HFFc6 (cell line): Measurements from ENCODE around the gene CDADC1. TPM values are rescaled to one million over a fixed set of nuclear protein-coding genes. Genes with fewer than 3 reads are reported as not detected.
A peak's percentile ranks its signal among the peaks of the same experiment; 100 is the strongest.

Experiments
- DNase-seq: peaks from one replicate; pipeline ENCODE4 v3.0.0-alpha.2; 2018
- H3K27ac Mint-ChIP-seq: 2 replicates; pipeline ENCODE4 v1.8.0; 2020; ENCODE audit warnings: mild to moderate bottlenecking, mixed read lengths
- H3K27me3 Mint-ChIP-seq: 2 replicates; pipeline ENCODE4 v1.8.0; 2021; ENCODE audit warnings: mild to moderate bottlenecking, moderate library complexity, mixed read lengths; ENCODE audit not compliant: insufficient read depth
- H3K36me3 Mint-ChIP-seq: 2 replicates; pipeline ENCODE4 v1.8.0; 2021; ENCODE audit warnings: low read depth, mixed read lengths
- H3K4me1 Mint-ChIP-seq: 2 replicates; pipeline ENCODE4 v1.8.0; 2020; ENCODE audit warnings: low read depth, mixed read lengths
- H3K4me3 Mint-ChIP-seq: 2 replicates; pipeline ENCODE4 v1.8.0; 2020; ENCODE audit warnings: mild to moderate bottlenecking, moderate library complexity, mixed read lengths
- H3K9me3 Mint-ChIP-seq: 2 replicates; pipeline ENCODE4 v1.8.0; 2020; ENCODE audit warnings: mild to moderate bottlenecking, mixed read lengths
- total RNA-seq, 6 experiments: library from RNA; stranded (reverse); fragmentation: NEBNext Ultra II Directional; extraction: Animal tissue kit (Norgen Biotek cat#: 25700); gene quantifications; 2 replicates in 1 of 6; 3 replicates in 5 of 6; pipeline ENCODE4 v1.2.3, GENCODE V29; 2021
- TF ChIP-seq, protein P1 (sequence below): fragments of 200-600 bp; sonication (generic); IDR thresholded peaks from 2 replicates; pipeline ENCODE4 v1.5.0; 2021; ENCODE audit warnings: antibody characterized with exemption, mild to moderate bottlenecking

The CDADC1 gene
- total RNA-seq, 6 experiments from 2014 or later = 5.3 to 8.7 (median 6.8) TPM

DNA sequence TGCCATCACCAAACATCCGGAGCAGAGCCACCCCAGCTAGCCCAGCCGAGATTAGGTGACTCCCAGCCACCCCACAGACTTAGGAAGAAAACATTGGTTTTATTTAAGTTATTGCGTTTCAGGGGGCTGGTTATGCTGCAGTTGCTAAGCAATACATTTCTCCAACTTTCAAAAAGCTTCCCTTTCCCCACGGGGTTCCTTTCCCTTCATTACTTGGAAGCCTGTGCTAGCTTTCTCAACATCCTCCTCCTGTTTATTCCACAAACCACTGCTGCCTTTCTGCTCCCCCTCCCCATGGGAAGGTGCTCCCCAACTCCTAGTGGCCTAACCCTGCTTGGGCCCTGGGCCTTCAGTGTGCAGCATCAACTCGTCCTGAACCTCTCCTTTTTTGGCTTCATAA, 52.6 kb downstream of the CDADC1 start:
- no peak overlapping the region for H3K27ac Mint-ChIP-seq
- TF ChIP-seq, protein P1, sequence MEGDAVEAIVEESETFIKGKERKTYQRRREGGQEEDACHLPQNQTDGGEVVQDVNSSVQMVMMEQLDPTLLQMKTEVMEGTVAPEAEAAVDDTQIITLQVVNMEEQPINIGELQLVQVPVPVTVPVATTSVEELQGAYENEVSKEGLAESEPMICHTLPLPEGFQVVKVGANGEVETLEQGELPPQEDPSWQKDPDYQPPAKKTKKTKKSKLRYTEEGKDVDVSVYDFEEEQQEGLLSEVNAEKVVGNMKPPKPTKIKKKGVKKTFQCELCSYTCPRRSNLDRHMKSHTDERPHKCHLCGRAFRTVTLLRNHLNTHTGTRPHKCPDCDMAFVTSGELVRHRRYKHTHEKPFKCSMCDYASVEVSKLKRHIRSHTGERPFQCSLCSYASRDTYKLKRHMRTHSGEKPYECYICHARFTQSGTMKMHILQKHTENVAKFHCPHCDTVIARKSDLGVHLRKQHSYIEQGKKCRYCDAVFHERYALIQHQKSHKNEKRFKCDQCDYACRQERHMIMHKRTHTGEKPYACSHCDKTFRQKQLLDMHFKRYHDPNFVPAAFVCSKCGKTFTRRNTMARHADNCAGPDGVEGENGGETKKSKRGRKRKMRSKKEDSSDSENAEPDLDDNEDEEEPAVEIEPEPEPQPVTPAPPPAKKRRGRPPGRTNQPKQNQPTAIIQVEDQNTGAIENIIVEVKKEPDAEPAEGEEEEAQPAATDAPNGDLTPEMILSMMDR = no peak
- DNase-seq = no peak
- no peaks in the 10 kb centered on the region for H3K36me3 Mint-ChIP-seq
- H3K27me3 Mint-ChIP-seq = peaks cover 2% of the 10 kb centered on the region
- H3K9me3 Mint-ChIP-seq = no peaks in the 10 kb centered on the region
- no peak overlapping the region for H3K4me3 Mint-ChIP-seq
- H3K4me1 Mint-ChIP-seq = peaks cover 34% of the 10 kb centered on the region

DNA sequence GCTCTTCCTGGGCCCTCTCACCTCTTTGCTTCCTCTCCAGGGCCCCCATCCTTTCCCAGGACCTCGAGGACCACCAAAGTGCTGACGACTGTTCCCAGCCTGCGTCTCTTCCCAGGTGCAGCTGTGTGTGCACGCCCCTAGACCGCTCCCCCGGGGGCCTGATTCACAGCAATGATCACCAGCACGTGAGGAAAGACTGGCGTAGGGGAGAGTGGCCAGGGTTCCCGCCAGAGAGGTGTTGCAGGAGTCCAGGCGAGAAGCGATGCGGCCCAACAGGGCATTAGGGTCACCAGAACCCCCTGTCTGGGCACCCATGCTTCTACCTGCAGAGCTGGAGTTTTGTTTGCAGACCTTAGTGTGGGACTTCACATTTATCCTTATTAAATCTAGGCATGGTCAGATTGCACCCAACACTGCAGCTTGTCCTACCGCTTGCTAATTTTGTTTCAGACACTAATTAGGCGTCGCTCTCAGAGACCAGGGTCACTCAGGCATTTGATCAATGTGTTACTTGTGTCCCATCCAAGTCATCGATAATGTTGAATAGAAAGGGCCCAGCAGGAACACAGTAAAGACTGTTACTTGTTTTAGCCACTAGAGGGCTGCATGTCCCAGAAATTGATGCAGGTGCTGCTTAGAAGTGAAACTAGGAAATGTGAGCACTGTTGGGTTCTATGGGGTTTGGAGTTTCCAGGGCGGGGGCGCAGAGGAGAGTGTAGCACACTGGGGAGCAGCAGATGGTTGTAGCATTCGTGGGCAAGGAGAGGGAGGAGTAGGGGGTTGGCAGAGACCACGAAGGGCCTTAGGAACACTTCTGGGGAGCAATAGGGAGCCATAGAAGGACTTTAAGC, 53.2 kb downstream of the CDADC1 start:
- peak; percentile 66 for DNase-seq
- Mint-ChIP-seq H3K27me3 (peaks cover 2% of the 10 kb centered on the region), H3K4me1 (peaks cover 34% of the 10 kb centered on the region), H3K9me3 (no peaks in the 10 kb centered on the region), H3K4me3 (peak overlapping the region; percentile 83), H3K27ac (peak overlapping the region; percentile 81), H3K36me3 (no peaks in the 10 kb centered on the region)
- TF ChIP-seq, protein P1 = peak; percentile 94

DNA sequence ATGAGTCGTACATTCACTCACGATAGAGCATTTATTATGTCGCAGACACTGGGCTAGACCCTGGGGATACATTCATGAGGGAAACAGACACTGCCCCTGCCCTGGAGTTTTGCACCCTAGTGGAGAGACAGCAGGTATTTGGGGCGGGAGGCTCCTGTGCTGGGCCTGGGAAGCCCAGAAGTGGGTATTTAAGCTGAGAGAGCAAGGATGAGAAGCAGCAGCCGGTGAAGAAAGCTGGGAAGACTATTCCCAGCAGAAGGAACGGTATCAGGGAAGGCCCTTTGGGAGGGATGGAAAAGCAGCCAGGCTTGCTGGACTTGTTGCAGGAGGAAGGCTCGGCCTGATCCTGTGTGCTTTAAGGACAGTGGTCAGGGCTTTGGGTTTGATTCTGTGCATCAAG, 54.5 kb downstream of the CDADC1 start:
- DNase-seq = no peak
- TF ChIP-seq, protein P1 = no peak
- Mint-ChIP-seq H3K27me3 (peaks cover 2% of the 10 kb centered on the region), H3K36me3 (no peaks in the 10 kb centered on the region), H3K4me3 (no peak overlapping the region), H3K9me3 (no peaks in the 10 kb centered on the region), H3K4me1 (peaks cover 34% of the 10 kb centered on the region), H3K27ac (no peak overlapping the region)

GRCh38 chr13:49302817-49303216, 55.1 kb downstream of the CDADC1 start:
- Mint-ChIP-seq H3K27me3 (peaks cover 2% of the 10 kb centered on the region), H3K4me3 (no peak overlapping the region), H3K9me3 (no peaks in the 10 kb centered on the region), H3K4me1 (peaks cover 34% of the 10 kb centered on the region), H3K27ac (no peak overlapping the region), H3K36me3 (no peaks in the 10 kb centered on the region)
- DNase-seq = no peak
- TF ChIP-seq, protein P1 = no peak

DNA sequence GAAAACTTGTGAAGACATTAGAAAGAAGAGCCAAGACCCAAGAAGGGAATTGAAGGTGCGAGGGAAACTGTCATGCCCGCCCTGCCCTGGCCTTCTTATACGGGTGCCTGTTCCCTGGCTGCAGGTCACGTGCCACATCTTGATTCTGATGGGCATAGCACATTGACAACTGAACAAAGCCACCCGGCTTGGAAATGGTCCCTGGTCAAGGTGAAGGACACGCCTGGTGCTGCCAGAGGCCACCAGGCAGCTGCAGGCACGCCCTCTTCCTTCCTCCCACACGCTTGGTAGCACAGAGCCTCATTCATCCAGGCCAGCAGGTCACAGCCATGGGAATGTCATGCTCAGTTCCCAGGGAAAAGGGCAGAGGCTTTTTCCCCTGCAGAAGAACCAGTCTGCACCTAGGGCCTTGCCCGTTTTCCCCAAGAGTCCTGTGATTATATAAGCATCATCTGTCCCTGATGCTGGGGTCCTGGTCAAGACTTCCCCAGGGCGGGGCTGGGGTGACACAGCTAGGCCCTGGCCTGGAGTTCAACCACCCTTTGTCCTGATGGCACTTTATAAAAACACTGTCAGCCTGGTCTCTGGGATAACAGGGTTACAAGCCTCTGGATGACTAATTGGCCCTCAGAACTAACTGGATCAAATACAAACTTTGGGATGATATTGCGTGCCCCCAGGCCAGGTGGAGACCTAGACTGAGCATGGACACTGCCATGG, 56.0 kb downstream of the CDADC1 start:
- TF ChIP-seq, protein P1 = no peak
- no peak for DNase-seq
- Mint-ChIP-seq H3K9me3 (no peaks in the 10 kb centered on the region), H3K4me1 (peaks cover 34% of the 10 kb centered on the region), H3K27me3 (peaks cover 2% of the 10 kb centered on the region), H3K4me3 (no peak overlapping the region), H3K27ac (no peak overlapping the region), H3K36me3 (no peaks in the 10 kb centered on the region)
